Uterus (tissue), 2 donors: ENCODE measurements around the gene PSMB1.

ENCODE experiments used
- POLR2A ChIP-seq, 2 donors: fragments of 450-650 bp; IDR thresholded peaks; one replicate each; pipeline ENCODE4 v1.6.1; 2016; ENCODE audit warnings: antibody characterized with exemption in 2 of 2, mild to moderate bottlenecking in 1 of 2, moderate library complexity in 1 of 2
- TF ChIP-seq, protein P1 (sequence below), 4 experiments: fragments of 200-600 bp in 2 of 4; fragments of 450-650 bp in 2 of 4; sonication (generic) in 2 of 4; IDR thresholded peaks; one replicate each; pipeline ENCODE4 v1.5.1; 2016 to 2019; ENCODE audit warnings: antibody characterized with exemption in 4 of 4, mild to moderate bottlenecking in 2 of 4, moderate library complexity in 1 of 4

DNA sequence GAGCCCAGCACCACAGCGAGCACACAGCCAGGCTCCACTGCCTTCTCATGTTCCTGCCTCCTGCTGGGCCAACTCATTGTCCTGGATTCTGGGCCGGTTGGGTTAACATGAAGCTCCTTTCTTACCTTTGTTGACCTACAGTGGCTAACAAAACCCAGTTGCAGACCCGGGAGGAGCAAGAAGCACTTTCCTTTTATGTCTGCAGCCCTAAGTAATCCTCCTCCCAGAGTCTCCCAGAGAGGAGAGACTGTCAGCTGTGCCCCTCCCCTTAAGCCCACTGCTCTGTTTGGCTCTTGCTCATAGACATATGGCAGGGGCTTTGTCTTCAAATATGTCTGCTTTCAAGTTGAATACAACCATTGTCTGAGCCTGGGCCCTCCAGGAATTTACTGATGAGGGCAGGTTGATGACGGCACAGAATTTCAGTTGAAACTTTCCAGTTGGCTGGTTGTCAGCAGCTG lies 55.2 kb downstream of the PSMB1 start:
- TF ChIP-seq, protein P1, sequence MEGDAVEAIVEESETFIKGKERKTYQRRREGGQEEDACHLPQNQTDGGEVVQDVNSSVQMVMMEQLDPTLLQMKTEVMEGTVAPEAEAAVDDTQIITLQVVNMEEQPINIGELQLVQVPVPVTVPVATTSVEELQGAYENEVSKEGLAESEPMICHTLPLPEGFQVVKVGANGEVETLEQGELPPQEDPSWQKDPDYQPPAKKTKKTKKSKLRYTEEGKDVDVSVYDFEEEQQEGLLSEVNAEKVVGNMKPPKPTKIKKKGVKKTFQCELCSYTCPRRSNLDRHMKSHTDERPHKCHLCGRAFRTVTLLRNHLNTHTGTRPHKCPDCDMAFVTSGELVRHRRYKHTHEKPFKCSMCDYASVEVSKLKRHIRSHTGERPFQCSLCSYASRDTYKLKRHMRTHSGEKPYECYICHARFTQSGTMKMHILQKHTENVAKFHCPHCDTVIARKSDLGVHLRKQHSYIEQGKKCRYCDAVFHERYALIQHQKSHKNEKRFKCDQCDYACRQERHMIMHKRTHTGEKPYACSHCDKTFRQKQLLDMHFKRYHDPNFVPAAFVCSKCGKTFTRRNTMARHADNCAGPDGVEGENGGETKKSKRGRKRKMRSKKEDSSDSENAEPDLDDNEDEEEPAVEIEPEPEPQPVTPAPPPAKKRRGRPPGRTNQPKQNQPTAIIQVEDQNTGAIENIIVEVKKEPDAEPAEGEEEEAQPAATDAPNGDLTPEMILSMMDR (IDR thresholded peaks at IDR 0.05) = no peak
- no peak for TF ChIP-seq POLR2A (IDR thresholded peaks at IDR 0.05)
